Neural crest cell (in vitro differentiated cells): ENCODE results near the gene ASAP2. TPM values are rescaled to one million over a fixed set of nuclear protein-coding genes. Genes with fewer than 3 reads are reported as not detected.

Source experiments
- DNase-seq: peaks from one replicate; pipeline ENCODE4 v3.0.0; 2021; ENCODE audit warnings: low read depth, mixed read lengths, low spot score
- H3K27ac Mint-ChIP-seq: one replicate; pipeline ENCODE4 v1.8.0; 2021; ENCODE audit warnings: mild to moderate bottlenecking, mixed read lengths; ENCODE audit not compliant: unreplicated experiment
- H3K27me3 Mint-ChIP-seq: 2 replicates; pipeline ENCODE4 v1.8.0; 2021; ENCODE audit warnings: low read depth, mild to moderate bottlenecking, mixed read lengths
- H3K36me3 Mint-ChIP-seq: 2 replicates; pipeline ENCODE4 v1.8.0; 2021; ENCODE audit warnings: low read depth, mild to moderate bottlenecking, mixed read lengths
- H3K4me1 Mint-ChIP-seq: 2 replicates; pipeline ENCODE4 v1.8.0; 2021; ENCODE audit warnings: mixed read lengths
- H3K4me3 Mint-ChIP-seq: one replicate; pipeline ENCODE4 v1.8.0; 2021; ENCODE audit warnings: mild to moderate bottlenecking, mixed read lengths
- H3K9me3 Mint-ChIP-seq: 2 replicates; pipeline ENCODE4 v1.8.0; 2021; ENCODE audit warnings: mixed read lengths
- total RNA-seq: library from RNA; stranded (reverse); gene quantifications from 2 replicates; pipeline ENCODE4 v1.2.1, GENCODE V29; 2021
- TF ChIP-seq, protein P1 (sequence below): fragments of 200-600 bp; sonication (generic); conservative IDR thresholded peaks from 2 replicates; pipeline ENCODE4 v1.5.0; 2021; ENCODE audit warnings: antibody characterized with exemption, mild to moderate bottlenecking

Gene ASAP2
- total RNA-seq, 1 donor from 2014 or later, result 48.6 TPM

DNA sequence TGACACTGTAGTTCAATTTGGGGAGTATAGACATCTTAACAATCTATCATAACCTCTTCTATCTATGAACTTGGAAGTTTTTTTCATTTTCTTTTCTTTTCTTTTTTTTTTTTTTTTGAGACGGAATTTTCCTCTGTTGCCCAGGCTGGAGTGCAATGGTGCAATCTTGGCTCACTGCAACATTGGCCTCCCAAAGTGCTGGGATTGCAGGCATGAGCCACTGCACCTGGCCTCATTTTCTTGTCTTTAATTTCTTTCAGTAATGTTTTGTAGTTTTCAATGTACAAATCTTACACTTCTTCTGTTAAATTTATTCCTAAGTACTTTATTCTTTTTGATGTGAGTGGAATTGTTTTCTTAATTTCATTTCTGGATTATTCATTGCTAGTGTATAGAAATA lies 14.6 kb downstream of the ASAP2 start:
- Mint-ChIP-seq H3K9me3 (peaks cover 6% of the 10 kb centered on the region), H3K4me3 (no peak overlapping the region), H3K27me3 (no peaks in the 10 kb centered on the region), H3K36me3 (peaks cover 20% of the 10 kb centered on the region), H3K27ac (no peak overlapping the region), H3K4me1 (peaks cover 30% of the 10 kb centered on the region)
- TF ChIP-seq, protein P1, sequence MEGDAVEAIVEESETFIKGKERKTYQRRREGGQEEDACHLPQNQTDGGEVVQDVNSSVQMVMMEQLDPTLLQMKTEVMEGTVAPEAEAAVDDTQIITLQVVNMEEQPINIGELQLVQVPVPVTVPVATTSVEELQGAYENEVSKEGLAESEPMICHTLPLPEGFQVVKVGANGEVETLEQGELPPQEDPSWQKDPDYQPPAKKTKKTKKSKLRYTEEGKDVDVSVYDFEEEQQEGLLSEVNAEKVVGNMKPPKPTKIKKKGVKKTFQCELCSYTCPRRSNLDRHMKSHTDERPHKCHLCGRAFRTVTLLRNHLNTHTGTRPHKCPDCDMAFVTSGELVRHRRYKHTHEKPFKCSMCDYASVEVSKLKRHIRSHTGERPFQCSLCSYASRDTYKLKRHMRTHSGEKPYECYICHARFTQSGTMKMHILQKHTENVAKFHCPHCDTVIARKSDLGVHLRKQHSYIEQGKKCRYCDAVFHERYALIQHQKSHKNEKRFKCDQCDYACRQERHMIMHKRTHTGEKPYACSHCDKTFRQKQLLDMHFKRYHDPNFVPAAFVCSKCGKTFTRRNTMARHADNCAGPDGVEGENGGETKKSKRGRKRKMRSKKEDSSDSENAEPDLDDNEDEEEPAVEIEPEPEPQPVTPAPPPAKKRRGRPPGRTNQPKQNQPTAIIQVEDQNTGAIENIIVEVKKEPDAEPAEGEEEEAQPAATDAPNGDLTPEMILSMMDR, result no peak
- DNase-seq, result no peak

DNA sequence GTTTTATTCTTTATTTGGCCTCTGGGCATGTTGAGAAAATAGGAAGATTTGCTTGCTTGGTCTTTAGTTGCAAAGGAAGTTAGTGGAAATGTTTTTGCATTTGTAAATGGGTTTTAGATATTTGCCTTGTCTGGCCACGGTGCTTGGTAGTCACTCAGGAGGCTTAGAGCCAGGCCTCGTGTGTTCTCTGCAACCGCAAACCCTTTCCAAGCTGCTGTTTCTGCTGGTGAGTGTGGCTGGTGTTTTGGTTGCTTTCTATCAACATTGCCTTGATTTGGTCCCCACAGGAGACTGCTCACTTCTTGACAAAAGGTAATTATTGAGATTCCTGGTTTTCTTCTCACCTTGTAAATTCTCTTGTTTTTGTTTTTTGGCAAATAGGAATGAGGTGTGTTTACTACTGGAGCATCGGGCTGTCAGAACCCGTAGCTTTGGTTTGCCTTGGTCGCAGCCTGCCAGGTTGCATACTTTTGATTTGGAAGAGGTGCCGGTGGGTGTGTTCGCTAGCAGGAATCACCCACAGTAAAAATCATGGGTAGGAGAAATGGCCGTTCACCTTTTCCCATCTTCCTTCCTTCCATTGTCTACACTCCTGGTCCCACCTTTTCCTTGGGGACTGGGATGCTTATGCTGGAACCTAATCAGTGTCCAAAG lies 15.8 kb downstream of the ASAP2 start:
- H3K27ac Mint-ChIP-seq, result no peak overlapping the region
- no peak overlapping the region for H3K4me3 Mint-ChIP-seq
- DNase-seq, result no peak

DNA sequence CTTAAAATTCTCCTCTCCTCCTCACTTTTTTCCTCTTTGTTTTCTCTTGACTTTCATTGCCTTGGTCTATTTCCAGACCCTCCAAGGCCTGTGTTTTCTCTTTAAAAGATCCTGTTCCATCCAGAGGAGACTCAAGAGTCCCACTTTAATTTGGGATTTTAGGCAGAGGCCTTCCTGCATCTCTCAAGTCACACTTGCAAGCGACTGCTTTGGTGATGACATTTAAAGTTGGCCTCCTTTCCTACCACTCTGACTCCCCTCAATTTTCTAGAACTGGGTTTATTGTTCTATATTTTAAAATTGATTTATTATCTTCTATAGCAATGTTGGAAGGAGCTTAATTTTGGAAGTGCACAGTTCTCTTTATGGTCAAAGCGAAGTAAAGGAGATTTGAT lies 16.3 kb downstream of the ASAP2 start:
- TF ChIP-seq, protein P1, result no peak
- peaks cover 6% of the 10 kb centered on the region for H3K9me3 Mint-ChIP-seq
- no peak overlapping the region for H3K27ac Mint-ChIP-seq
- no peaks in the 10 kb centered on the region for H3K27me3 Mint-ChIP-seq
- no peak for DNase-seq
- no peak overlapping the region for H3K4me3 Mint-ChIP-seq
- H3K4me1 Mint-ChIP-seq, result peaks cover 40% of the 10 kb centered on the region
- peaks cover 16% of the 10 kb centered on the region for H3K36me3 Mint-ChIP-seq

More for the DNA sequence above, 15.8 kb downstream of the ASAP2 start:
- Mint-ChIP-seq H3K27me3 (no peaks in the 10 kb centered on the region), H3K9me3 (peaks cover 6% of the 10 kb centered on the region), H3K36me3 (peaks cover 18% of the 10 kb centered on the region), H3K4me1 (peaks cover 37% of the 10 kb centered on the region)
- TF ChIP-seq, protein P1, result no peak

DNA sequence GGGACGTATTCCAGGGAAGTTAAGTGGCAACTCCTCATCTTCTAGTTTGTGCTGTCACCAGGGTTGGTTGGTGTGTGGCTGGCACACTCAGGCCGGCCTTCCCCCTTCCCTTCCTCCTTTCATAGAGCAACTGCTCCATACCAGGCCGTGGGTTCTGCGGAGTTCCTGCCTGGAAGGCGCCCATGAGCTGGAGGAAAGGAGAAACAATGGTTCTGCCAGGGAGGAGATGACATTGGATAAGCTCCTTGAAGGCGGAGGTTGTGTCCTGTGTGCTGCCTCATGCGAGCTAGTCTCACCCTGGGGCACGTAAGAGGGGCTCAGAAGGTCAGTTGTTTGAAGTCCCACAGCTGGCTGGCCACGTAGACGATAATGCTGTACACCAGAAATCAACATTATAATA lies 19.2 kb downstream of the ASAP2 start:
- H3K36me3 Mint-ChIP-seq, result peaks cover 2% of the 10 kb centered on the region
- no peak overlapping the region for H3K4me3 Mint-ChIP-seq
- peaks cover 2% of the 10 kb centered on the region for H3K9me3 Mint-ChIP-seq
- H3K27me3 Mint-ChIP-seq, result no peaks in the 10 kb centered on the region
- H3K27ac Mint-ChIP-seq, result peak overlapping the region; percentile 69
- DNase-seq, result no peak
- peaks cover 50% of the 10 kb centered on the region for H3K4me1 Mint-ChIP-seq
- TF ChIP-seq, protein P1, result no peak

DNA sequence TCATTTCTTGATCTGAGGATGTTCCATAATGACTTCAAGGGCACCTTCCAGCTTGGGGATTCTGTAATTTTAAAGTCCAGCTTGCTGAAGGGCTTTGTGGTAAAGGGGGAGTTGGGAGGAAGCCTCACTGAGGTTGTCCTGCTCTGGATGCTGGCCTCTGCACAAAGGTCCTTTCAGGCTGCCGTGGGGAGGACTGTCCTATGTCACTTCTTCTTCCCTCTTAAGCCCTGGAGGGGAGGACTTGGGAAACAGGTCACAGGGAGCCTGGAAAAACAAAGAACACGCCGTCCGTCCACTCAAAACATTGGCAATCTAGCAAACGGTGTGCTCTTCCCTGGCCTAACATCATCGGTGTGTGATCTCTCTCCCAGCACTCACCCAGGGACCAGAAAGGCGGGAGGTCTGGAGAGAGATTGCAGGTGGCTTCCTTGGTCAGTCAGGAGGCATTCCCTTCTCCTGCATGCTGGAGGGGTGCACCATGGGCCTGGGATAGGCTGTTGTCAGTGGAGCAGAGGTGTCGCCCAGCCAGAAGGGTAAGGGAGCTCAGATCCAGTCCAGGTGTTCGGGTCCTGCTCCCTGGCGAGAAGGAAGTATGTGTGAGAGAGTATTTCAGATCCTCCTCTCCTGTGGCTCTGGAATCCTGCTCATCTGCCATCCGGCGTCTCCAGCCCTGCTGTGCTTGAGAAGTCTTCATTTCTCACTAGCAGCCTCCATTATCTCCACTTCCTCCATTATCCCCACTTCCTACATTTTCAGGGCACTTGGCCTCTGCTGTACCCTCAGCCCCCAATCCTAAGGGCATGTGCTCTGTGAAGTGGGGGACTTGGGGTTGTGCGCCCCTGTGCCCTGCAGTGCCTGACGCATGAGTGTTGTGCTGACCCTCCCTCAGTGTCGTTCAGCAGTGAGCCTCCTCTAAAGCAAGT lies 20.1 kb downstream of the ASAP2 start:
- Mint-ChIP-seq H3K4me1 (peaks cover 57% of the 10 kb centered on the region), H3K27ac (peak overlapping the region; percentile 75), H3K27me3 (no peaks in the 10 kb centered on the region)

More for the DNA sequence above, 20.1 kb downstream of the ASAP2 start:
- no peaks in the 10 kb centered on the region for H3K9me3 Mint-ChIP-seq
- H3K4me3 Mint-ChIP-seq, result no peak overlapping the region
- no peaks in the 10 kb centered on the region for H3K36me3 Mint-ChIP-seq
- TF ChIP-seq, protein P1, result no peak
- DNase-seq, result no peak
